WTC11 (cell line): ENCODE results near the gene SLC25A23. TPM values are rescaled to one million over a fixed set of nuclear protein-coding genes. Genes with fewer than 3 reads are reported as not detected.

Source experiments
- ATAC-seq: fragments of 200-7000 bp; cut with Tn5 transposase; 2 replicates; pipeline ENCODE4 v1.10.0; 2021; ENCODE audit warnings: mild to moderate bottlenecking, moderate library complexity
- CTCF ChIA-PET: fragments of 300-600 bp; sonication (Branson Sonifier 250); formaldehyde crosslinking; loops from one replicate; lab custom pipeline; 2021; ENCODE audit warnings: antibody characterized with exemption; lab: Charles Lee
- POLR2A ChIA-PET: fragments of 350-600 bp; sonication (Branson Sonifier 250); formaldehyde crosslinking; loops from one replicate; lab custom pipeline; 2021; ENCODE audit warnings: antibody characterized with exemption; lab: Charles Lee
- DNase-seq: peaks from one replicate; pipeline ENCODE4 v3.0.0; 2021; ENCODE audit warnings: low spot score
- H3K27ac Mint-ChIP-seq: 2 replicates; pipeline ENCODE4 v1.8.0; 2021; ENCODE audit warnings: mixed read lengths
- H3K27me3 Mint-ChIP-seq: 2 replicates; pipeline ENCODE4 v1.8.0; 2021; ENCODE audit warnings: low read depth, mild to moderate bottlenecking, moderate library complexity, mixed read lengths
- H3K36me3 Mint-ChIP-seq: 2 replicates; pipeline ENCODE4 v1.8.0; 2021; ENCODE audit warnings: mixed read lengths
- H3K4me1 Mint-ChIP-seq: 2 replicates; pipeline ENCODE4 v1.8.0; 2022; ENCODE audit warnings: mixed read lengths
- H3K4me3 Mint-ChIP-seq: 2 replicates; pipeline ENCODE4 v1.8.0; 2021; ENCODE audit warnings: mild to moderate bottlenecking, moderate library complexity, mixed read lengths
- H3K9me3 Mint-ChIP-seq: 2 replicates; pipeline ENCODE4 v1.8.0; 2021; ENCODE audit warnings: mixed read lengths
- FOXP1 ChIP-seq: sonication (generic); formaldehyde crosslinking; IDR thresholded peaks from 2 replicates; pipeline ENCODE4 v1.8.0; 2022; ENCODE audit warnings: missing genetic modification reagents, mild to moderate bottlenecking, moderate library complexity, borderline replicate concordance
- GRHL2 ChIP-seq: fragments of 250-450 bp; sonication (Bioruptor Pico); IDR thresholded peaks from 2 replicates; pipeline ENCODE4 v1.8.0; 2022; ENCODE audit warnings: mild to moderate bottlenecking, moderate library complexity; ENCODE audit not compliant: insufficient replicate concordance, severe bottlenecking
- HMGA2 ChIP-seq: fragments of 250-450 bp; sonication (Bioruptor Pico); IDR thresholded peaks from 2 replicates; pipeline ENCODE4 v1.4.0; 2021; ENCODE audit warnings: mild to moderate bottlenecking, moderate library complexity
- NFYB ChIP-seq: sonication (generic); formaldehyde crosslinking; conservative IDR thresholded peaks from 2 replicates; pipeline ENCODE4 v1.8.0; 2022; ENCODE audit warnings: low read depth, missing genetic modification reagents
- NR1H2 ChIP-seq: sonication (generic); formaldehyde crosslinking; IDR thresholded peaks from 2 replicates; pipeline ENCODE4 v1.9.0; 2021; ENCODE audit warnings: mild to moderate bottlenecking, moderate library complexity, missing genetic modification reagents
- TEAD1 ChIP-seq: sonication (generic); formaldehyde crosslinking; IDR thresholded peaks from 2 replicates; pipeline ENCODE4 v1.8.0; 2022; ENCODE audit warnings: mild to moderate bottlenecking, missing genetic modification reagents
- TP53 ChIP-seq: sonication (generic); formaldehyde crosslinking; IDR thresholded peaks from 2 replicates; pipeline ENCODE4 v1.8.1; 2023; ENCODE audit warnings: mild to moderate bottlenecking, missing genetic modification reagents
- ZBTB21 ChIP-seq: sonication (generic); formaldehyde crosslinking; IDR thresholded peaks from 2 replicates; pipeline ENCODE4 v1.8.1; 2023; ENCODE audit warnings: mild to moderate bottlenecking, missing genetic modification reagents, borderline replicate concordance
- ZNF396 ChIP-seq: fragments of 250-450 bp; sonication (Bioruptor Pico); IDR thresholded peaks from 2 replicates; pipeline ENCODE4 v1.8.0; 2021; ENCODE audit warnings: mild to moderate bottlenecking, moderate library complexity, borderline replicate concordance
- ZNF423 ChIP-seq: fragments of 250-450 bp; sonication (Bioruptor Pico); IDR thresholded peaks from 2 replicates; pipeline ENCODE4 v2.1.2; 2022; ENCODE audit warnings: mild to moderate bottlenecking, moderate library complexity
- total RNA-seq: library from RNA; stranded (reverse); gene quantifications from 3 replicates; pipeline ENCODE4 v1.2.3, GENCODE V29; 2021
- TF ChIP-seq, protein P1 (sequence below): fragments of 250-450 bp; sonication (Bioruptor Pico); IDR thresholded peaks from 2 replicates; pipeline ENCODE4 v1.9.0; 2021; ENCODE audit warnings: mild to moderate bottlenecking
- TF ChIP-seq, protein P2 (sequence below): sonication (generic); formaldehyde crosslinking; IDR thresholded peaks from 2 replicates; pipeline ENCODE4 v1.8.1; 2022; ENCODE audit warnings: low read depth, mild to moderate bottlenecking, moderate library complexity, missing genetic modification reagents, borderline replicate concordance
- TF ChIP-seq, protein P3 (sequence below): sonication (generic); formaldehyde crosslinking; IDR thresholded peaks from 2 replicates; pipeline ENCODE4 v1.8.0; 2022; ENCODE audit warnings: mild to moderate bottlenecking, missing genetic modification reagents
- TF ChIP-seq, protein P4 (sequence below): sonication (generic); formaldehyde crosslinking; IDR thresholded peaks from 2 replicates; pipeline ENCODE4 v1.8.0; 2022; ENCODE audit warnings: mild to moderate bottlenecking, missing genetic modification reagents
- TF ChIP-seq, protein P5 (sequence below): fragments of 250-450 bp; sonication (Bioruptor Pico); IDR thresholded peaks from 2 replicates; pipeline ENCODE4 v1.9.0; 2021; ENCODE audit warnings: mild to moderate bottlenecking, borderline replicate concordance
- TF ChIP-seq, protein P6 (sequence below): sonication (generic); formaldehyde crosslinking; IDR thresholded peaks from 2 replicates; pipeline ENCODE4 v1.8.1; 2023; ENCODE audit warnings: mild to moderate bottlenecking, missing genetic modification reagents, borderline replicate concordance

Gene SLC25A23
- total RNA-seq, 1 experiment from 2014 or later: 63.6 TPM

DNA sequence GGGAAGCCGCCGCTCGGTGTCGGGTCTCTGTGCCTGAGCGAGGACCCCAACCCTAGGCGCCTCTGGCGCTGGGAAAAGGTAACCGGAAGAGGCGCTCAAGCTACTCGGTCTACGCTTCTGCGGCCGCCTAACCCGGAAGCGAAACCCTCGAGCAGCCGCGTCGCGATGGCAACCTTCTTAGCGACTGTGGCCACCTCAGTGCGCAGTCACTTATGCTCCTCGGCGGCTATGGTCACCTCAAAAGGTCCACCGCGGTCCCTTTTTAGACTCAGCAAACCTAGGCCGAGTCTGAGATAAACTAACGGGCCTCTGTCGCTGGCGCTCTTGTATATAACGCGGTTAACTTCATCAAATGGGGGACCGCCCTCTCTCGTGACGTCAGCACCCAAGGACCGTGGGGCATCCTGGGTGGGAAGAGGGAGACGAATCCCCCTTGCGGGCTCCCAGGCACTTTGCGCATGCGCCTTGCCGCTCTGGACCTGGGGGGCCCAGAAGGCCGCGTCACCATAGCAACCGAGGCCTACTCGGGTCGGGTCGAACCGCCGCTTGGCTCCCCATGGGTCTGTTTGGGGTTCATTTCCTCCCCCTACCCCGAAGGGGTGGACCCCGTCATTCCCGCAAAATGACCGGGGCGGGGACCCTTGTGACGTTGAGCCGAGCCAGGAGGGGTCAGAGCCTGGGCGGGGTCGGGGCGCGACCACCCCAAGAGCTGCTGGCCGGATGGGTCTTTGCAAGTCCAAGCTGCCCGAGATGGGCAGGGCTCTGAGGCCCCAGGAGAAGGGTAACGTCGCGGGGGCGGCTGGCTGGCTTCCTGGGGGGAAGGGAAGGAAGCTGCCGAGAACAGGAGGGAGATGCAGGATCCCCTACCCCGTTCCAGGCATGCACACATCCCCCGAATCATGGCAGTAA, 66.3 kb downstream of the SLC25A23 start, which contains the start of gene GTF2F1 (continued):
- TF ChIP-seq, protein P1, sequence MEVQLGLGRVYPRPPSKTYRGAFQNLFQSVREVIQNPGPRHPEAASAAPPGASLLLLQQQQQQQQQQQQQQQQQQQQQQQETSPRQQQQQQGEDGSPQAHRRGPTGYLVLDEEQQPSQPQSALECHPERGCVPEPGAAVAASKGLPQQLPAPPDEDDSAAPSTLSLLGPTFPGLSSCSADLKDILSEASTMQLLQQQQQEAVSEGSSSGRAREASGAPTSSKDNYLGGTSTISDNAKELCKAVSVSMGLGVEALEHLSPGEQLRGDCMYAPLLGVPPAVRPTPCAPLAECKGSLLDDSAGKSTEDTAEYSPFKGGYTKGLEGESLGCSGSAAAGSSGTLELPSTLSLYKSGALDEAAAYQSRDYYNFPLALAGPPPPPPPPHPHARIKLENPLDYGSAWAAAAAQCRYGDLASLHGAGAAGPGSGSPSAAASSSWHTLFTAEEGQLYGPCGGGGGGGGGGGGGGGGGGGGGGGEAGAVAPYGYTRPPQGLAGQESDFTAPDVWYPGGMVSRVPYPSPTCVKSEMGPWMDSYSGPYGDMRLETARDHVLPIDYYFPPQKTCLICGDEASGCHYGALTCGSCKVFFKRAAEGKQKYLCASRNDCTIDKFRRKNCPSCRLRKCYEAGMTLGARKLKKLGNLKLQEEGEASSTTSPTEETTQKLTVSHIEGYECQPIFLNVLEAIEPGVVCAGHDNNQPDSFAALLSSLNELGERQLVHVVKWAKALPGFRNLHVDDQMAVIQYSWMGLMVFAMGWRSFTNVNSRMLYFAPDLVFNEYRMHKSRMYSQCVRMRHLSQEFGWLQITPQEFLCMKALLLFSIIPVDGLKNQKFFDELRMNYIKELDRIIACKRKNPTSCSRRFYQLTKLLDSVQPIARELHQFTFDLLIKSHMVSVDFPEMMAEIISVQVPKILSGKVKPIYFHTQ (CRISPR knock-in tag): no peak
- TF ChIP-seq NFYB (CRISPR knock-in tag): 0 out of 2 replicates have a peak, but pooled peaks have one; percentile 1

DNA sequence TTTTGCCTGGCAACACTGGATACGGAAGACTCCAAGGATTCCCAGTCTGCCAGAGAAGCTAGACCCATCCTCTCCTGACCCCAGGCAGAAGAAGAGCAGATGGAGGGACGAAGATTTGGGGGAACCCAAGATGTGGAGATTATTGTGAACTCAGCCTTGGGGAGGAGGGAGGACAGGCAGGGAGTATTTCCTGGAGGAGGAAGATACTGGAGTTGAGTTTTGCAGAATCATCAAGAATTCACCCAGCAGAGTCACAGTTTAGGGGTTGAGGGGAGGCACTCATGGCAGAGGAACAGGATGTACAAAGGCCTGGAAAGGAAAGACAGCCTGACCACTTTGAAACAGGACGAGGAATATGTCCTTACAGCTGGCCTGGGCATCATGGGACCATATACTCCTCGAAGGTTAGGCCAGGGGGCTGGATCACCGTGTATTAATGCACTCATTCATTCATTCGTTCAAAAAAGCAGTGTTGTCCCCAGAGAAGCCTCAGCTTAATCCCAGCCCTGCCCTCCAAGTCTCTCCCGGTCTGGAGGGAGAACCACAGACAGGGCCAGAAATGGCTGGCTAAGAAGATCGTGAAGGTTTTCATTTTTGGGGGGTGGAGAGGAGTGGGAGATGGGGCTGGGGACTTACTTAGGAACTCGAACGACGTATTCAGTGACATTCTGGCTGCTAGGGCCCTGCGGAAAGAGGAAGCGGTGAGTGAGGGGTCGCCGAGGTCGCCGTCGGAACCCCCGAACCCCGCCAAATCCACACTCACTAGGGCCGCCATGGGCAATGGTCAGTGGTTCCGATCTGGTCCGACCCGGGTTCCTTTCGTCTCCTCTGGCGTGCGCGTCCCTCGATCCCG, 67.1 kb downstream of the SLC25A23 start:
- DNase-seq: no peak
- ChIA-PET POLR2A (interaction anchor here (1.5 to 1.7 kb wide), 2 partner anchors 32 kb away, joined by 4 to 6 read pairs; partner anchors contain the start of genes CLPP and KHSRP), CTCF (interaction anchor here (1.2 to 2.0 kb wide), 4 partner anchors 11 to 25 kb away, joined by 3 to 7 read pairs (median 4); no protein-coding TSS in a partner anchor)
- H3K9me3 Mint-ChIP-seq: no peaks in the 10 kb centered on the region
- H3K4me3 Mint-ChIP-seq: peak overlapping the region; percentile 94
- peaks cover 22% of the 10 kb centered on the region for H3K4me1 Mint-ChIP-seq
- no peak; the same call in 1 of the 2 replicates for ATAC-seq
- no peaks in the 10 kb centered on the region for H3K27me3 Mint-ChIP-seq
- peak overlapping the region; percentile 80 for H3K27ac Mint-ChIP-seq
- peaks cover 16% of the 10 kb centered on the region for H3K36me3 Mint-ChIP-seq
- TF ChIP-seq, protein P2, sequence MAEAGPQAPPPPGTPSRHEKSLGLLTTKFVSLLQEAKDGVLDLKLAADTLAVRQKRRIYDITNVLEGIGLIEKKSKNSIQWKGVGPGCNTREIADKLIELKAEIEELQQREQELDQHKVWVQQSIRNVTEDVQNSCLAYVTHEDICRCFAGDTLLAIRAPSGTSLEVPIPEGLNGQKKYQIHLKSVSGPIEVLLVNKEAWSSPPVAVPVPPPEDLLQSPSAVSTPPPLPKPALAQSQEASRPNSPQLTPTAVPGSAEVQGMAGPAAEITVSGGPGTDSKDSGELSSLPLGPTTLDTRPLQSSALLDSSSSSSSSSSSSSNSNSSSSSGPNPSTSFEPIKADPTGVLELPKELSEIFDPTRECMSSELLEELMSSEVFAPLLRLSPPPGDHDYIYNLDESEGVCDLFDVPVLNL (CRISPR knock-in tag): no peak
- 0 out of 2 replicates have a peak, but pooled peaks have one; percentile 19 for TF ChIP-seq TEAD1 (CRISPR knock-in tag)
- TF ChIP-seq ZNF423 (CRISPR knock-in tag): no peak
- TF ChIP-seq GRHL2: no peak
- TF ChIP-seq NFYB (CRISPR knock-in tag): 0 out of 2 replicates have a peak, but pooled peaks have one; percentile 5
- TF ChIP-seq, protein P3, sequence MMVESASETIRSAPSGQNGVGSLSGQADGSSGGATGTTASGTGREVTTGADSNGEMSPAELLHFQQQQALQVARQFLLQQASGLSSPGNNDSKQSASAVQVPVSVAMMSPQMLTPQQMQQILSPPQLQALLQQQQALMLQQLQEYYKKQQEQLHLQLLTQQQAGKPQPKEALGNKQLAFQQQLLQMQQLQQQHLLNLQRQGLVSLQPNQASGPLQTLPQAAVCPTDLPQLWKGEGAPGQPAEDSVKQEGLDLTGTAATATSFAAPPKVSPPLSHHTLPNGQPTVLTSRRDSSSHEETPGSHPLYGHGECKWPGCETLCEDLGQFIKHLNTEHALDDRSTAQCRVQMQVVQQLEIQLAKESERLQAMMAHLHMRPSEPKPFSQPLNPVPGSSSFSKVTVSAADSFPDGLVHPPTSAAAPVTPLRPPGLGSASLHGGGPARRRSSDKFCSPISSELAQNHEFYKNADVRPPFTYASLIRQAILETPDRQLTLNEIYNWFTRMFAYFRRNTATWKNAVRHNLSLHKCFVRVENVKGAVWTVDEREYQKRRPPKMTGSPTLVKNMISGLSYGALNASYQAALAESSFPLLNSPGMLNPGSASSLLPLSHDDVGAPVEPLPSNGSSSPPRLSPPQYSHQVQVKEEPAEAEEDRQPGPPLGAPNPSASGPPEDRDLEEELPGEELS (CRISPR knock-in tag): peak; percentile 26; the same call in 1 of the 2 replicates
- TF ChIP-seq, protein P4, sequence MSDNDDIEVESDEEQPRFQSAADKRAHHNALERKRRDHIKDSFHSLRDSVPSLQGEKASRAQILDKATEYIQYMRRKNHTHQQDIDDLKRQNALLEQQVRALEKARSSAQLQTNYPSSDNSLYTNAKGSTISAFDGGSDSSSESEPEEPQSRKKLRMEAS (CRISPR knock-in tag): 0 out of 2 replicates have a peak, but pooled peaks have one; percentile 12
- TF ChIP-seq, protein P5, sequence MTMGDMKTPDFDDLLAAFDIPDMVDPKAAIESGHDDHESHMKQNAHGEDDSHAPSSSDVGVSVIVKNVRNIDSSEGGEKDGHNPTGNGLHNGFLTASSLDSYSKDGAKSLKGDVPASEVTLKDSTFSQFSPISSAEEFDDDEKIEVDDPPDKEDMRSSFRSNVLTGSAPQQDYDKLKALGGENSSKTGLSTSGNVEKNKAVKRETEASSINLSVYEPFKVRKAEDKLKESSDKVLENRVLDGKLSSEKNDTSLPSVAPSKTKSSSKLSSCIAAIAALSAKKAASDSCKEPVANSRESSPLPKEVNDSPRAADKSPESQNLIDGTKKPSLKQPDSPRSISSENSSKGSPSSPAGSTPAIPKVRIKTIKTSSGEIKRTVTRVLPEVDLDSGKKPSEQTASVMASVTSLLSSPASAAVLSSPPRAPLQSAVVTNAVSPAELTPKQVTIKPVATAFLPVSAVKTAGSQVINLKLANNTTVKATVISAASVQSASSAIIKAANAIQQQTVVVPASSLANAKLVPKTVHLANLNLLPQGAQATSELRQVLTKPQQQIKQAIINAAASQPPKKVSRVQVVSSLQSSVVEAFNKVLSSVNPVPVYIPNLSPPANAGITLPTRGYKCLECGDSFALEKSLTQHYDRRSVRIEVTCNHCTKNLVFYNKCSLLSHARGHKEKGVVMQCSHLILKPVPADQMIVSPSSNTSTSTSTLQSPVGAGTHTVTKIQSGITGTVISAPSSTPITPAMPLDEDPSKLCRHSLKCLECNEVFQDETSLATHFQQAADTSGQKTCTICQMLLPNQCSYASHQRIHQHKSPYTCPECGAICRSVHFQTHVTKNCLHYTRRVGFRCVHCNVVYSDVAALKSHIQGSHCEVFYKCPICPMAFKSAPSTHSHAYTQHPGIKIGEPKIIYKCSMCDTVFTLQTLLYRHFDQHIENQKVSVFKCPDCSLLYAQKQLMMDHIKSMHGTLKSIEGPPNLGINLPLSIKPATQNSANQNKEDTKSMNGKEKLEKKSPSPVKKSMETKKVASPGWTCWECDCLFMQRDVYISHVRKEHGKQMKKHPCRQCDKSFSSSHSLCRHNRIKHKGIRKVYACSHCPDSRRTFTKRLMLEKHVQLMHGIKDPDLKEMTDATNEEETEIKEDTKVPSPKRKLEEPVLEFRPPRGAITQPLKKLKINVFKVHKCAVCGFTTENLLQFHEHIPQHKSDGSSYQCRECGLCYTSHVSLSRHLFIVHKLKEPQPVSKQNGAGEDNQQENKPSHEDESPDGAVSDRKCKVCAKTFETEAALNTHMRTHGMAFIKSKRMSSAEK: no peak
- no peak for TF ChIP-seq ZNF396 (CRISPR knock-in tag)
- TF ChIP-seq FOXP1: no peak
- no peak for TF ChIP-seq HMGA2 (CRISPR knock-in tag)
- no peak for TF ChIP-seq NR1H2 (CRISPR knock-in tag)
- no peak for TF ChIP-seq ZBTB21 (CRISPR knock-in tag)
- TF ChIP-seq TP53 (CRISPR knock-in tag): no peak
- TF ChIP-seq, protein P6, sequence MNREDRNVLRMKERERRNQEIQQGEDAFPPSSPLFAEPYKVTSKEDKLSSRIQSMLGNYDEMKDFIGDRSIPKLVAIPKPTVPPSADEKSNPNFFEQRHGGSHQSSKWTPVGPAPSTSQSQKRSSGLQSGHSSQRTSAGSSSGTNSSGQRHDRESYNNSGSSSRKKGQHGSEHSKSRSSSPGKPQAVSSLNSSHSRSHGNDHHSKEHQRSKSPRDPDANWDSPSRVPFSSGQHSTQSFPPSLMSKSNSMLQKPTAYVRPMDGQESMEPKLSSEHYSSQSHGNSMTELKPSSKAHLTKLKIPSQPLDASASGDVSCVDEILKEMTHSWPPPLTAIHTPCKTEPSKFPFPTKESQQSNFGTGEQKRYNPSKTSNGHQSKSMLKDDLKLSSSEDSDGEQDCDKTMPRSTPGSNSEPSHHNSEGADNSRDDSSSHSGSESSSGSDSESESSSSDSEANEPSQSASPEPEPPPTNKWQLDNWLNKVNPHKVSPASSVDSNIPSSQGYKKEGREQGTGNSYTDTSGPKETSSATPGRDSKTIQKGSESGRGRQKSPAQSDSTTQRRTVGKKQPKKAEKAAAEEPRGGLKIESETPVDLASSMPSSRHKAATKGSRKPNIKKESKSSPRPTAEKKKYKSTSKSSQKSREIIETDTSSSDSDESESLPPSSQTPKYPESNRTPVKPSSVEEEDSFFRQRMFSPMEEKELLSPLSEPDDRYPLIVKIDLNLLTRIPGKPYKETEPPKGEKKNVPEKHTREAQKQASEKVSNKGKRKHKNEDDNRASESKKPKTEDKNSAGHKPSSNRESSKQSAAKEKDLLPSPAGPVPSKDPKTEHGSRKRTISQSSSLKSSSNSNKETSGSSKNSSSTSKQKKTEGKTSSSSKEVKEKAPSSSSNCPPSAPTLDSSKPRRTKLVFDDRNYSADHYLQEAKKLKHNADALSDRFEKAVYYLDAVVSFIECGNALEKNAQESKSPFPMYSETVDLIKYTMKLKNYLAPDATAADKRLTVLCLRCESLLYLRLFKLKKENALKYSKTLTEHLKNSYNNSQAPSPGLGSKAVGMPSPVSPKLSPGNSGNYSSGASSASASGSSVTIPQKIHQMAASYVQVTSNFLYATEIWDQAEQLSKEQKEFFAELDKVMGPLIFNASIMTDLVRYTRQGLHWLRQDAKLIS (CRISPR knock-in tag): no peak
